ENCODE data around the gene TRIM72. TPM values are rescaled to one million over a fixed set of nuclear protein-coding genes. Genes with fewer than 3 reads are reported as not detected.

The TRIM72 gene
- total RNA-seq, 1 donor from 2014 or later, result 0.17 TPM

GRCh38 chr16:31225193-31225592, 11.3 kb downstream of the TRIM72 start:
- TF ChIP-seq, protein P1, sequence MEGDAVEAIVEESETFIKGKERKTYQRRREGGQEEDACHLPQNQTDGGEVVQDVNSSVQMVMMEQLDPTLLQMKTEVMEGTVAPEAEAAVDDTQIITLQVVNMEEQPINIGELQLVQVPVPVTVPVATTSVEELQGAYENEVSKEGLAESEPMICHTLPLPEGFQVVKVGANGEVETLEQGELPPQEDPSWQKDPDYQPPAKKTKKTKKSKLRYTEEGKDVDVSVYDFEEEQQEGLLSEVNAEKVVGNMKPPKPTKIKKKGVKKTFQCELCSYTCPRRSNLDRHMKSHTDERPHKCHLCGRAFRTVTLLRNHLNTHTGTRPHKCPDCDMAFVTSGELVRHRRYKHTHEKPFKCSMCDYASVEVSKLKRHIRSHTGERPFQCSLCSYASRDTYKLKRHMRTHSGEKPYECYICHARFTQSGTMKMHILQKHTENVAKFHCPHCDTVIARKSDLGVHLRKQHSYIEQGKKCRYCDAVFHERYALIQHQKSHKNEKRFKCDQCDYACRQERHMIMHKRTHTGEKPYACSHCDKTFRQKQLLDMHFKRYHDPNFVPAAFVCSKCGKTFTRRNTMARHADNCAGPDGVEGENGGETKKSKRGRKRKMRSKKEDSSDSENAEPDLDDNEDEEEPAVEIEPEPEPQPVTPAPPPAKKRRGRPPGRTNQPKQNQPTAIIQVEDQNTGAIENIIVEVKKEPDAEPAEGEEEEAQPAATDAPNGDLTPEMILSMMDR (IDR thresholded peaks at IDR 0.05), result no peak
- Histone ChIP-seq H3K27ac (no peak overlapping the region), H3K36me3 (no peaks in the 10 kb centered on the region), H3K4me3 (no peak overlapping the region), H3K27me3 (peaks cover 8% of the 10 kb centered on the region), H3K9me3 (no peaks in the 10 kb centered on the region), H3K4me1 (no peaks in the 10 kb centered on the region)
- ATAC-seq, result no peak
- intact Hi-C loops (cut with DNase I), result no loop called here
- no peak for DNase-seq

- no peaks in the 10 kb centered on the region for H3K27me3 ChIP-seq
- H3K4me3 ChIP-seq, result no peak overlapping the region
- H3K27ac ChIP-seq, result no peak overlapping the region
- no peak for ATAC-seq
- no peaks in the 10 kb centered on the region for H3K9me3 ChIP-seq
- no peaks in the 10 kb centered on the region for H3K36me3 ChIP-seq
- H3K4me1 ChIP-seq, result no peaks in the 10 kb centered on the region
- intact Hi-C loops (cut with DNase I), result no loop called here
- DNase-seq, result no peak
- TF ChIP-seq, protein P1 (IDR thresholded peaks at IDR 0.05), result no peak
These were observed 14.3 kb downstream of the TRIM72 start for GRCh38 chr16:31228206-31228605.

DNA sequence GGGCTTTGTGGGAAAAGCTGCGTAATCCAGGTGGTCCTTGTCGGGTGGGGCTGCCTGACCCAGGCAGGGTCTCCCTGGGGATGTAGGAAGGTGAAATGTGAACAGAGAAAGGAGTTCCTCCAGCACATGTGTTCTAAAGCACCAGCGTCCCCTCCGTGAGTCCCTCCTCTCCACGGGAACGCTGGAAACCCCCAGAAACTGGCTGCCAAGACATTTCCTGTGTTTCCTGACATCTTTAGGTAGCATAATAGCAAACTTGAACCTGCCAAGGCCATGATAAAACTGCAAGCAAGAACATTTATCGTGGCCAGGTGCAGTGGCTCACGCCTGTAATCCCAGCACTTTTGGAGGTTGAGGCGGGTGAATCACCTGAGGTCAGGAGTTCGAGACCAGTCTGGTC, 15.6 kb downstream of the TRIM72 start:
- ATAC-seq (no peak), DNase-seq (no peak)
- H3K4me1 ChIP-seq, result no peaks in the 10 kb centered on the region
- intact Hi-C loops (cut with DNase I), result no loop called here
- TF ChIP-seq, protein P1 (IDR thresholded peaks at IDR 0.05), result no peak
- no peak overlapping the region for H3K27ac ChIP-seq
- H3K36me3 ChIP-seq, result no peaks in the 10 kb centered on the region
- H3K4me3 ChIP-seq, result no peak overlapping the region
- no peaks in the 10 kb centered on the region for H3K27me3 ChIP-seq
- H3K9me3 ChIP-seq, result no peaks in the 10 kb centered on the region

DNA sequence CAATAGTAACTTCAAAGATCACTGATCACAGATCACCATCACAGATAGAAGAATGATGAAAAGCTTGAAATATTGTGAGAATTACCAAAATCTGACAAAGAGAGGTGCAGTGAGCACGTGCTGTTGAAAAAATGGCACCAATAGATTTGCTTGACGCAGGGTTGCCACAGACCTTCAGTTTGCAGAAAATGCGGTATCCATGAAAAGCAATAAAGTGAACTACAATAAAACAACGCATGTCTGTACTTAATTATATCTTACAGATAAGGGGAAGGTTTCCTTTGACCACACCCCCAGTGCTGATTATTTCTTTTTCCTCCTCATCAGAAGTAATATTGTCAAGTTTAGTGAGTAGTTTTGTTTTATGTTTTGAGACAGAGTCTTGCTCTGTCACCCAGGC, 24.1 kb downstream of the TRIM72 start:
- no peak for DNase-seq
- Histone ChIP-seq H3K36me3 (no peaks in the 10 kb centered on the region), H3K27me3 (no peaks in the 10 kb centered on the region), H3K27ac (no peak overlapping the region), H3K4me1 (no peaks in the 10 kb centered on the region), H3K4me3 (no peak overlapping the region), H3K9me3 (no peaks in the 10 kb centered on the region)
- TF ChIP-seq, protein P1 (IDR thresholded peaks at IDR 0.05), result no peak
- no peak for ATAC-seq
- intact Hi-C loops (cut with DNase I), result no loop called here

DNA sequence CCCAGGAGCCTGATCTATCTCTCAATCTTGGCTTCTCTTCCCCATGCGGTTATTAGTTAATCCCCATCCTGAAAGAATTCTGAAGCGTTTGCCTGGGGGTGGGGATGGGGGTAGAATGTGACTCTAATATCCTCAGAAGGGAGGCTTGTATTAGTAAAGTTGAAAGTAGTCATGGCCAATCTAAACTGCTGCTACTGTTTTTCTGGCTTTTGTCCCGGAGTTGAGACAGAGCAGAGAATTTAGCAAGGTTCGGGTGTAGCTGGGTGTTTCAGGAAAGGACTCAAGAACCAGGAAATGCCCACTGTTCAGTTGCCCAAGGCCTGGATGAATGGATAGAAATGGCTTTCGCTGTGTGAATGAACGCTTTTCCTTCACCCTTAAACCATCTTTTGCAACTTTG, 28.3 kb downstream of the TRIM72 start:
- intact Hi-C loops (cut with DNase I), result no loop called here
- no peak overlapping the region for H3K4me3 ChIP-seq

More for the DNA sequence above, 28.3 kb downstream of the TRIM72 start:
- TF ChIP-seq, protein P1 (IDR thresholded peaks at IDR 0.05), result no peak
- ATAC-seq (peak; percentile 73), DNase-seq (no peak)
- Histone ChIP-seq H3K9me3 (no peaks in the 10 kb centered on the region), H3K36me3 (no peaks in the 10 kb centered on the region), H3K27ac (no peak overlapping the region), H3K4me1 (no peaks in the 10 kb centered on the region), H3K27me3 (no peaks in the 10 kb centered on the region)
